HCT116 (cell line): Measurements from ENCODE around the gene U2AF2. TPM values are rescaled to one million over a fixed set of nuclear protein-coding genes. Genes with fewer than 3 reads are reported as not detected.

ENCODE experiments used
- ATAC-seq: fragments of 200-7000 bp; cut with Tn5 transposase; 2 replicates; pipeline ENCODE4 v1.9.1; 2020; ENCODE audit warnings: mild to moderate bottlenecking, moderate library complexity
- BruUV-seq: library from RNA; stranded (reverse); fragments of 400-500 nt; replicated peaks from 2 replicates; lab custom pipeline; 2021; lab: Mats Ljungman, UMichigan
- CTCF ChIA-PET: fragments of 300-600 bp; sonication (Branson Sonifier 250); formaldehyde crosslinking; loops from one replicate; lab custom pipeline; 2021; ENCODE audit warnings: antibody characterized with exemption; lab: Charles Lee
- POLR2A ChIA-PET: fragments of 300-600, 350-600 bp; sonication (Branson Sonifier 250); formaldehyde crosslinking; loops from one replicate; lab custom pipeline; 2021; ENCODE audit warnings: antibody characterized with exemption; lab: Charles Lee
- RAD21 ChIA-PET, 2 experiments: fragments of 300-600 bp; sonication (Branson Sonifier 250); formaldehyde crosslinking; loops; one replicate each; lab custom pipeline; 2023; ENCODE audit warnings: low total read pairs in 2 of 2; ENCODE audit not compliant: uncharacterized antibody in 2 of 2, unreplicated experiment in 2 of 2, low non-redundant PET in 1 of 2; lab: Charles Lee
- DNase-seq: peaks from one replicate; pipeline ENCODE4 v3.0.0-alpha.2; 2010; ENCODE audit warnings: low read depth, low spot score
- H2AFZ ChIP-seq: fragments of 200-600 bp; shearing (Covaris generic), sonication (generic); 2 replicates; pipeline ENCODE4 v1.6.1; 2017; ENCODE audit warnings: low read depth, mixed run types, mixed read lengths, antibody characterized with exemption, low read length; ENCODE audit not compliant: poor library complexity, severe bottlenecking
- H3K27ac ChIP-seq: 2 replicates; pipeline ENCODE4 v1.5.1; 2012; ENCODE audit warnings: low read depth, low read length
- H3K27me3 ChIP-seq: fragments of 200-600 bp; sonication (generic); 2 replicates; pipeline ENCODE4 v1.6.1; 2016; ENCODE audit warnings: mixed run types, low read length, mixed read lengths; ENCODE audit not compliant: insufficient read depth
- H3K36me3 ChIP-seq, 2 experiments: fragments of 200-500 bp in 1 of 2; fragments of 200-600 bp in 1 of 2; sonication (Bioruptor generic) in 1 of 2; sonication (generic) in 1 of 2; 2 replicates each; pipeline versions ENCODE4 v1.5.1 to v1.6.1; 2014 to 2016; ENCODE audit warnings: low read length in 2 of 2, inconsistent platforms in 1 of 2, mixed read lengths in 1 of 2, mixed run types in 1 of 2; ENCODE audit not compliant: insufficient read depth in 2 of 2, control insufficient read depth in 1 of 2
- H3K4me1 ChIP-seq, 2 experiments: fragments of 200-600 bp in 1 of 2; sonication (generic) in 1 of 2; 2 replicates each; pipeline versions ENCODE4 v1.5.1 to v1.6.1; 2012 to 2017; ENCODE audit warnings: low read length in 2 of 2, inconsistent platforms in 1 of 2, mild to moderate bottlenecking in 1 of 2, mixed read lengths in 1 of 2, mixed run types in 1 of 2, moderate library complexity in 1 of 2; ENCODE audit not compliant: insufficient read depth in 2 of 2, control insufficient read depth in 1 of 2
- H3K4me2 ChIP-seq: fragments of 200-600 bp; sonication (generic); 2 replicates; pipeline ENCODE4 v1.6.1; 2017; ENCODE audit warnings: mixed run types, low read length, mixed read lengths
- H3K4me3 ChIP-seq, 2 experiments: fragments of 200-600 bp in 1 of 2; sonication (generic) in 1 of 2; replicated peaks in 1 of 2; 2 replicates each; pipeline ENCODE4 v1.5.1; 2011 to 2016; ENCODE audit warnings: low read length in 2 of 2, control low read depth in 1 of 2, low read depth in 1 of 2, mild to moderate bottlenecking in 1 of 2, mixed read lengths in 1 of 2, mixed run types in 1 of 2
- H3K79me2 ChIP-seq: fragments of 200-600 bp; sonication (generic); 2 replicates; pipeline ENCODE4 v1.6.1; 2017; ENCODE audit warnings: mild to moderate bottlenecking, mixed run types, low read length, moderate library complexity, mixed read lengths; ENCODE audit not compliant: insufficient read depth
- H3K9ac ChIP-seq: fragments of 200-600 bp; sonication (generic); 2 replicates; pipeline ENCODE4 v1.6.1; 2016; ENCODE audit warnings: low read length, mixed read lengths
- H3K9me2 ChIP-seq: fragments of 200-600 bp; sonication (generic), shearing (Covaris generic); 2 replicates; pipeline ENCODE4 v1.6.1; 2017; ENCODE audit warnings: mixed run types, mild to moderate bottlenecking, moderate library complexity; ENCODE audit not compliant: insufficient read depth
- H3K9me3 ChIP-seq, 2 experiments: fragments of 200-500 bp in 1 of 2; fragments of 200-600 bp in 1 of 2; sonication (Bioruptor generic) in 1 of 2; sonication (generic) in 1 of 2; 2 replicates each; pipeline ENCODE4 v1.6.1; 2014 to 2017; ENCODE audit warnings: low read length in 2 of 2, mixed read lengths in 2 of 2, inconsistent platforms in 1 of 2, low read depth in 1 of 2, mild to moderate bottlenecking in 1 of 2, mixed run types in 1 of 2, moderate library complexity in 1 of 2; ENCODE audit not compliant: control insufficient read depth in 1 of 2, insufficient read depth in 1 of 2
- H4K20me1 ChIP-seq: fragments of 200-600 bp; sonication (generic), shearing (Covaris generic); 2 replicates; pipeline ENCODE4 v1.6.1; 2017; ENCODE audit warnings: mixed run types, mild to moderate bottlenecking, moderate library complexity; ENCODE audit not compliant: insufficient read depth
- CTCF ChIP-seq, 3 experiments: fragments of 200-600 bp in 1 of 3; sonication (generic) in 1 of 3; IDR thresholded peaks in 2 of 3; conservative IDR thresholded peaks in 1 of 3; 2 replicates each; pipeline ENCODE4 v1.5.1; 2012 to 2017; ENCODE audit warnings: low read depth in 2 of 3, low read length in 2 of 3, antibody characterized with exemption in 1 of 3, borderline replicate concordance in 1 of 3, control low read depth in 1 of 3, mild to moderate bottlenecking in 1 of 3, mixed read lengths in 1 of 3, mixed run types in 1 of 3, moderate library complexity in 1 of 3; ENCODE audit not compliant: insufficient read depth in 1 of 3
- EGR1 ChIP-seq: IDR thresholded peaks from 2 replicates; pipeline ENCODE4 v1.6.1; 2012; ENCODE audit warnings: low read depth
- ELF1 ChIP-seq: IDR thresholded peaks from 2 replicates; pipeline ENCODE4 v1.6.1; 2012; ENCODE audit warnings: low read depth, borderline replicate concordance
- FOSL1 ChIP-seq: IDR thresholded peaks from 2 replicates; pipeline ENCODE4 v1.6.1; 2012; ENCODE audit warnings: low read depth
- JUND ChIP-seq: IDR thresholded peaks from 2 replicates; pipeline ENCODE4 v1.6.1; 2012
- MAX ChIP-seq: IDR thresholded peaks from 2 replicates; pipeline ENCODE4 v1.6.1; 2012
- POLR2AphosphoS5 ChIP-seq: IDR thresholded peaks from 2 replicates; pipeline ENCODE4 v1.6.1; 2011; ENCODE audit warnings: mild to moderate bottlenecking, low read depth, low read length, moderate library complexity
- RAD21 ChIP-seq: IDR thresholded peaks from 2 replicates; pipeline ENCODE4 v1.6.1; 2012; ENCODE audit warnings: low read depth, mild to moderate bottlenecking
- SP1 ChIP-seq: IDR thresholded peaks from 2 replicates; pipeline ENCODE4 v1.6.1; 2012; ENCODE audit warnings: low read depth
- TCF7L2 ChIP-seq: IDR thresholded peaks from 2 replicates; pipeline ENCODE4 v1.7.0; 2011; ENCODE audit warnings: borderline replicate concordance, inconsistent platforms; ENCODE audit not compliant: insufficient read depth, insufficient read length; ENCODE audit errors: extremely low read depth
- YY1 ChIP-seq: IDR thresholded peaks from 2 replicates; pipeline ENCODE4 v1.6.1; 2011; ENCODE audit warnings: low read length, low read depth, moderate library complexity, mild to moderate bottlenecking; ENCODE audit not compliant: insufficient replicate concordance; ENCODE audit errors: extremely low read depth
- ZFX ChIP-seq: fragments of 450-650 bp; IDR thresholded peaks from 2 replicates; pipeline ENCODE4 v1.6.1; 2017
- ZNF274 ChIP-seq: fragments of 200-500 bp; sonication (Bioruptor generic); IDR thresholded peaks from 2 replicates; pipeline ENCODE4 v1.6.1; 2014; ENCODE audit warnings: mild to moderate bottlenecking, low read depth, low read length, inconsistent platforms
- intact Hi-C: fragments of 100-400 bp; cut with micrococcal nuclease; formaldehyde crosslinking; loops from 2 replicates; pipeline ENCODE4 v1.10.0; 2022
- total RNA-seq: library from RNA; stranded (reverse); gene quantifications from one replicate; pipeline ENCODE4 v1.2.1, GENCODE V29; 2021; ENCODE audit not compliant: unreplicated experiment
- TF ChIP-seq, protein P1 (sequence below): IDR thresholded peaks from 2 replicates; pipeline ENCODE4 v1.6.1; 2012; ENCODE audit warnings: low read depth

Gene U2AF2
- total RNA-seq, 1 experiment from 2014 or later, result 259 TPM

- POLR2A ChIA-PET, result no interaction called here
- CTCF ChIA-PET, result interaction anchor here (1.4 kb wide), 1 partner anchor 8 kb away, joined by 3 read pairs; no protein-coding TSS in a partner anchor
- no TSS peak for BruUV-seq
- TF ChIP-seq EGR1, result no peak
- no peak for TF ChIP-seq POLR2AphosphoS5
- TF ChIP-seq SP1, result no peak
- TF ChIP-seq, protein P1, sequence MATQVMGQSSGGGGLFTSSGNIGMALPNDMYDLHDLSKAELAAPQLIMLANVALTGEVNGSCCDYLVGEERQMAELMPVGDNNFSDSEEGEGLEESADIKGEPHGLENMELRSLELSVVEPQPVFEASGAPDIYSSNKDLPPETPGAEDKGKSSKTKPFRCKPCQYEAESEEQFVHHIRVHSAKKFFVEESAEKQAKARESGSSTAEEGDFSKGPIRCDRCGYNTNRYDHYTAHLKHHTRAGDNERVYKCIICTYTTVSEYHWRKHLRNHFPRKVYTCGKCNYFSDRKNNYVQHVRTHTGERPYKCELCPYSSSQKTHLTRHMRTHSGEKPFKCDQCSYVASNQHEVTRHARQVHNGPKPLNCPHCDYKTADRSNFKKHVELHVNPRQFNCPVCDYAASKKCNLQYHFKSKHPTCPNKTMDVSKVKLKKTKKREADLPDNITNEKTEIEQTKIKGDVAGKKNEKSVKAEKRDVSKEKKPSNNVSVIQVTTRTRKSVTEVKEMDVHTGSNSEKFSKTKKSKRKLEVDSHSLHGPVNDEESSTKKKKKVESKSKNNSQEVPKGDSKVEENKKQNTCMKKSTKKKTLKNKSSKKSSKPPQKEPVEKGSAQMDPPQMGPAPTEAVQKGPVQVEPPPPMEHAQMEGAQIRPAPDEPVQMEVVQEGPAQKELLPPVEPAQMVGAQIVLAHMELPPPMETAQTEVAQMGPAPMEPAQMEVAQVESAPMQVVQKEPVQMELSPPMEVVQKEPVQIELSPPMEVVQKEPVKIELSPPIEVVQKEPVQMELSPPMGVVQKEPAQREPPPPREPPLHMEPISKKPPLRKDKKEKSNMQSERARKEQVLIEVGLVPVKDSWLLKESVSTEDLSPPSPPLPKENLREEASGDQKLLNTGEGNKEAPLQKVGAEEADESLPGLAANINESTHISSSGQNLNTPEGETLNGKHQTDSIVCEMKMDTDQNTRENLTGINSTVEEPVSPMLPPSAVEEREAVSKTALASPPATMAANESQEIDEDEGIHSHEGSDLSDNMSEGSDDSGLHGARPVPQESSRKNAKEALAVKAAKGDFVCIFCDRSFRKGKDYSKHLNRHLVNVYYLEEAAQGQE, result no peak
- TF ChIP-seq JUND, result no peak
- no peak for TF ChIP-seq YY1
- no peak for TF ChIP-seq ZFX
- no peak for TF ChIP-seq MAX
- TF ChIP-seq CTCF (IDR thresholded peaks at IDR 0.05 in 2 of 3, conservative IDR thresholded peaks at IDR 0.05 in 1 of 3; ENCODE audit: borderline replicate concordance in 1 of 3, insufficient read depth in 1 of 3, low read depth in 2 of 3, low read length in 2 of 3), result no peak
- TF ChIP-seq ELF1, result no peak
- TF ChIP-seq FOSL1, result no peak
- no peak for TF ChIP-seq ZNF274
- no peak for TF ChIP-seq RAD21
- TF ChIP-seq TCF7L2, result no peak
- peaks cover 6% of the 10 kb centered on the region; the same call in 1 of the 2 replicates for H4K20me1 ChIP-seq
- H3K9me2 ChIP-seq, result no peaks in the 10 kb centered on the region
- DNase-seq (no peak), ATAC-seq (no peak)
- H3K4me1 ChIP-seq, result peaks cover 5 to 25% of the 10 kb centered on the region in 2 experiments; a peak in 3 of 4 replicates
- no peak overlapping the region for H2AFZ ChIP-seq
- H3K27me3 ChIP-seq, result no peaks in the 10 kb centered on the region
- peaks cover 65 to 79% of the 10 kb centered on the region in 2 experiments for H3K36me3 ChIP-seq
- no peaks in the 10 kb centered on the region for H3K9me3 ChIP-seq
- H3K4me3 ChIP-seq, result no peak overlapping the region
- no peak overlapping the region for H3K27ac ChIP-seq
- no peak overlapping the region for H3K9ac ChIP-seq
- intact Hi-C loops, result no loop called here
- H3K4me2 ChIP-seq, result no peak overlapping the region
- RAD21 ChIA-PET, result no interaction called here
- peaks cover 99% of the 10 kb centered on the region for H3K79me2 ChIP-seq
These were observed 9.2 kb downstream of the U2AF2 start for GRCh38 chr19:55663846-55664536.
